ENCODE measurements around the gene KCNMA1.

The KCNMA1 gene

DNA sequence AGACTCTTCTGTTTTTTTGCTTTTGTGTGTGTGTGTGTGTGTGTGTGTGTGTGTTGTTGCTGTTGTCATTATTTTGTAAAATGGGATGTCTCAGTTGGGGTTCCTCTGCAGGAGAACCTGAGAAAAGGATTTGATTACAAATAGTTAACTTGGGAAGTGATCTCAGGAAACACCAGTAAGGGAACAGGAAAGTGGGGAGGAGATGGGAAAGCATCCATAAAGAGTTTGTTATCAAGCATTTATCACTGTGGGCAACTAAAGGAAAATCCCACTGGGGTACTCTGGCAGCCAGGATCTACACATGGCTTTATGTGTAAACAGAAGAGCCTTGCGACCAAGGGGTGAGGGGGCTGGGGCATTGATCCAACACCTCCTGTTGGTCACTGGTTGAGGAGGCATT is 485.4 kb downstream of the KCNMA1 start:
- DNase-seq (ENCODE audit: low spot score) = no peak

DNA sequence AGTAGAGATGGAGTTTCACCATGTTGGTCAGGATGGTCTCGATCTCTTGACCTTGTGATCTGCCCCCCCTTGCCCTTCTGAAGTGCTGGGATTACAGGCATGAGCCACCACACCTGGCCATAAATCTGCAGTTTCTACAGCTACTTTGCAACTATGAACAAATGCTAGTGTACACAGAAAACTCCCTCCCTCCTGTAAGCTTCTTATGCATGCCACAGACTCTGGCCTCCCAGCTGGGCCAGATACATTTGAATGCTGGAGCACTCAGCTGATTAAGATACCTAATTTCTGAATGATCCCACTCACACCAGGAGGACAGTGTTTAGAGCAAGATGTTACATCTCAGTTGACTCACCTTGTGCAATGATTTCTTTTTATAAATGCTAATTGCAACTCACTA is 486.2 kb downstream of the KCNMA1 start:
- no peak for DNase-seq (ENCODE audit: low spot score)

DNA sequence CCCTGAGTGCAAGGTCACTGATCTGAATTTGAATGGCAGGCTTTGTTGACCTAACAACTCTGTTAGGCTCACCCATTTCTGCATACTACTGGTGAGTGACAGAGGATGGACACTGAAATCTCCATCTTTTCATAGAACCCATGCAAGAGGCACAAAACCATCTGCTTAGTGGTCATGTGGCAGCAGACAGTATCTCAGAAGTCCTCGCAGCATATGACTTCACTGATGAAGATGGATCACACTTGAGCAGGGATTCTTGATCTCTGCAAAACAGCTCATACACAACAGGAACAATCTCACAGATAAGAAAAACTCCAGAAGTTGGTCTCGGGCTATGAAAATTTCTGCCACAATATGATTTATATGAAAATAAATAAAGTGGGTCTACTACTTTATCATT is 487.9 kb downstream of the KCNMA1 start:
- DNase-seq (ENCODE audit: low spot score) = no peak

DNA sequence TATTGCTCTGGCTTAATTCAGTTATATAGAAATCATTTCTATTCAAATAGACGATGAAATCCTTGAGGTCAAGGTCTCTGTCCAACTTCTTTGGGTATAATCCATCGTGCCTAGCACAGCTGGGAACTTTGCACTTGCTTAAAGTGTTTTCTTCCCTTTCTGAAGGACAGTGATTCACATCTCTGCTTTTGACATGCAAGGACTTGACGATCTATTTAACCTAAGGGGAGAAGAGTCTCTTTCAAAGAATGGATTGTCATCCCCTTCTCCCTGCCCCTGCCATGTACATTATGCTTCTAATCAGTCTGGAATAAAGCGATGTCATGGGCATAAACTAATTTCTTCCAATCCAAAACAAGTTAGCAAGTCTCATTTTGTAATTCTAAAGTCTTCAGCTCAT is 488.6 kb downstream of the KCNMA1 start:
- DNase-seq (ENCODE audit: low spot score) = no peak

DNA sequence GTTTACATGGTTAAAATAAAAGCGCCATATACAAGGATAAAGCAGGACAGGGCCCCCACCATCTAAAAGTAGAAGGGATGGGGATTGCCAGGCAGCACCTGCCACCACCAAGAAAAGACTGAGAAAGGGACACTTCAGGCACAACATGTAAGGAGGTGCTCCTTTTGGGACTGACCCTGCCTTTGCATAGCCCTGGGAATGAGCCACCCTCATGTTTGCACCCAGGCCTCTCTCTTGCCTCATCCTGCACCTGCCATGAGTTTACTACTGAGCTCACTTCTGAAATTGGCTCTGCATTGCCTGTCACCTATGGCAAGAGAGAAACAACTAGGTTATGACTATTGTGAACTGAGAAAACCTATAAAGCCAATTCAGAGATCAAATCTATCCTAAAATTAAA is 489.7 kb downstream of the KCNMA1 start:
- no peak for DNase-seq (ENCODE audit: low spot score)

DNA sequence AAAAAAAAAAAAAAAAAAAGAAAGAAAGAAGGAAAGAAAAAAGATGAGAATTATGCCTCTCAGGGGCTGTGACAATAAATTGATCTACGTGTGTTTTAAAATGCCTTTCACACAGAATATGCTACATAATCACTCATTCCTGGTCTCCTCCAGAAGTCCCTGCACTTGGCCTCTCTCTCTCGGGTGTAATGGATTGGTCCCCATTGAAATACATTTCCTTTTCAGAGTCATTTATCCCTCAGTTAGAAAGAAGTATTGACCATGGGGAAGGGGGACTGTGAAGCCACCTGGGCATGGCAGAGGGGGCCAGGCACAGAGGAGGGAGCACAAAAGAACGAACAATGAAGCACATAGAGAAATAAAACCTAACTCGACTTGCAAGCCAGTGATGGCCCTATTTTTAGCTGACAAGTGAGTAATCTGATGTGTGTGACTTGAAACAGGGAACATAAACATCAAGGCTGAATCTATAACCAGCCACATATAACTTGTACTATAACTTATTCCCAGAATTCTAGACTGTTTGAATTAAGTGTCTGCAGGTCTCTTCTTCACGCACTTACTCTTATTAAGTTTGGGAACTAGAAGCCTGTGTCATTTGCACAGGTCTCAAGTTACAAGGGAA is 490.8 kb downstream of the KCNMA1 start:
- no peak for DNase-seq (ENCODE audit: low spot score)

DNA sequence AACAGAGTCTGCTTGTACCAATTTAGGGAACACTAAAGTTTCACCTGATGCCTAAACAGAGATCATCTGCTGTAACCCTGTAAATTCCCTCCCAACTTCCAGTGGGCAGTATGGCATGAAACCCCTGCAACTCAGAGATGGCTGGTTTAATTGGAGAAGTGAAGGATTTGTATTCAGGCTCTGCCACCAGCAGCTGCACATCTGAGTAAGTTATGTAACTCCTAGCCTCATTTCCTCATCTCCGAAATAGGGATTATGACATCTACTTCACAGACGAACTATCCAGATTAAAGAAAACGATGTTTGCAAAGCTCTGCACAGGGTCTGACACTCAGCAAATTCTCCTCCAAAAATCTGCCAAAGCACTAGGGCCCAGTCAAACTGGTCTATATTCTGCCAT is 493.0 kb downstream of the KCNMA1 start:
- DNase-seq (ENCODE audit: low spot score) = no peak

DNA sequence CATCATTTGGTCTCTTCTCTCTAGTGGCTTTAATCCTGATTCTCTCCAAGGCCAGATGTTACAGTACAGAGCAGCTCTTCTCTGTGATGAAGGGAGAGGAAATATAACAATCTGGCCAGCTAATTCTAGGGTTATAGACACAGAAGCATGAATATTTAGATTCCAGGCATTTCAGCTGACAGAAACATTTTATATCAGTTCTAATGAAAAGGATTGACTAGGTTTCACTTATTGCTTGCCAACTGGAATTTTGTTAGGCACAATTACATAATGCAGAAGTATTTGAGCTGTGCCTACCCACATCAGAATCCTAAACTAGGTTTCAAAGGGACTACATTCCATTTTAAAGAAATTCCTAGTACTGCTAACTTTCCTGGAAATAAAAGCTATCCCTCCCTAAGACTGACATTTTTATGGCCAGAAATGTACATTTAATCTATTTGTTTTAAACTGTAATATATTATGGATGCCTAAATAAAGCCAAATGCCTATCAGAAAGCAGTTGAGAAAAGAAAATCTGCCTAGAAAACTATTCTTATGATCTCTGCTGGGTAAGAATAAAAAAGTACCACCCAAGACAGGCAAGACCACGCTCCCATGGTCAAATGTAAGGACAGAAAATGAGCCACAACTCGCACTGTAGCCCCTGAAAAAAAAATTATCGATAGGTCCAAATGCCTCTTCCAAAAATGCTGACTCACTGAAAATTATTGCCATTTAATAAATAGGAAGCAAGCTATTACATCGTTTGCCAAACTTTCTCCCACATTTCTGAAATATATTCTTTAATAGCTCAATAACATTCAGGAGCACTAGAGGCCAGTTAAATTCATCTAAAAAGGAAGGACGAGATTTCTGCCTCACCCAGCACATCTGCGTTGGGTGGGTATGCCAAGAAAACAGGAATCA is 498.1 kb downstream of the KCNMA1 start:
- DNase-seq (ENCODE audit: low spot score) = no peak

DNA sequence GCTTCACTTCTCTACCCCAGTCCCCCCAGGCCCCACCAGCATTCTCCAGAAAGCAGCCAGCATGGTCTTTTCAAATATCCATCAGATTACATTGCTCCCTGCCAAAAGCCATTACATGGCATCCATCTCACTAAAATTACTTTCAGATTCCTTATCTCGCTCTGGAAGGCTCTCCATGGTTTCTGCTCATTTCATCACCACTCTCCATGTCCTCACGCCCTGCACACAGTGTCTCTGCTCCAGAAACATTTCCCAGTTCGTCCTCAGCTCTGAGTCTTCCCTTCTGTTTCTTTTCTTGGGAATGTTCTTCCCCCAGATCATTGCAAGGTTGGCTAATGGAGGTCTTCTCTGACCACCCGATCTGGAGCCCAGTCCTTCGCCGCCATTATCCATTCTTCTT is 499.1 kb downstream of the KCNMA1 start:
- DNase-seq (ENCODE audit: low spot score) = no peak

DNA sequence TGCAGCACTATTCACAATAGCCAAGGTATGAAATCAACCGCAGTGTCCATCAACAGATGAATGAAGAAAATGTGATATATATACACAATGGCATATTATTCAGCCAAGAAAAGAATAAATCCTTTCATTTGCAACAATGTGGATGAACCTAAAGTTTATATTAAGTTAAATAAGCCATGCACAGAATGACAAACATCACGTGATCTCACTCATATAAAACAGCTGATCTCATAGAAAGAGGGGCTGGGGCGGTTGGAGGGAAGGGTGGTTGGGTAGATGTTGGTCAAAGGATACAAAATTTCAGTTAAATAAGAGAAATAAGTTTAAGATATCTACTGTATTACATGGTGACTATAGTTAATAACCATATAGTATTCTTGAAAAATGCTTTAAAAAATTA is 502.1 kb downstream of the KCNMA1 start:
- no peak for DNase-seq (ENCODE audit: low spot score)

DNA sequence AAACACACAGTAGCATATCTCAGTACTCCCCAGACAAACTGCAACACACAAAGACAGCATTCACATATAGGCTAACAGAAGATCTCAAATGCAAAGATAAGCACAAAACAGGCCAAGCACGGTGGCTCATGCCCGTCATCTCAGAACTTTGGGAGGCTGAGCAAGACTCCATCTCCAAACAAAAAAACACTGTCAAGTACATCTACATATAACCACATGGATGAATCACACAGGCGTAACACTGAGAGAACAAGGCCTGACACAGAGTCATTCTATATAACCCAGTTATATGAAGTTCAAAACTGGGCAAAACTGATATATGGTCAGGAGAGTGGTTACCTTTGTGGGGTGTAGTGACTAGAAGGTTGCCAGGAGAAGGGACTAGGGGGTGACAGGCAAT is 506.4 kb downstream of the KCNMA1 start:
- DNase-seq (ENCODE audit: low spot score) = no peak

DNA sequence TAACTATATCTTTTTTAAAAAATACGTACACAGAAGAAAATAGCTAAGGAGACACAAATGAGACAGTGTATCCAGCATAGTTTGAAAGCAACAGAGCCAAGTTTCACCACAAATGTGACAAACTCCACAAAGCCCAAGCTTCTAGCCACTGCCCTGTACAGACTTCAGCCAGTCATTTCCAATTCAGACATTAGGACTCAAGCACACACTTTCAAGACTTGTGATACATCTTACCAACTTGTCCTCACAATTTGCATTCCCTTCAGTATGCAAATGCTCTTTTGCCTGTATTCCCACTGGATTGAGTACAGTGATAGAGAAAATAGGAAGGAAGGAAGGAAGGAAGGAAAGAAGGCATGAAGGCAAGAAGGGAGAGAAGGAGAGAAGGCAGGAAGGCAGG is 510.4 kb downstream of the KCNMA1 start:
- DNase-seq (ENCODE audit: low spot score) = no peak

DNA sequence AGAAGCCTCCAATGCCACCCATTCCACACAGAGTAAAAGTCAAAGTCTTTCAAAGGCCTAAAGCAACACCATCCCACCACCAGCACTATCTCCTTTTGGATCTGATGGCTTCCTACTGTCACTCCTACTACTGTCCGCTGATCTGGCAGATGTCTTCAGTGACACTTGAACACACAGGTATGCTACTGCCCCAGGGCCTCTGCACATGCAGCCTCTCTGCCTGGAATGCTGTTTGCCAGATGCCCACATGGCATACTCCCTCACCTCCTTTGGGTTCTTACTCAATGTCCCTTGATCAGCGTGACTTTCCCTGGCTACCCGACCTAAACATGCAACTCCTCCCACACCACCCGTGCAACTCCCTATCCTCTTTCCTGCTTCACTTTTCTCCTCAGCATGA is 512.4 kb downstream of the KCNMA1 start:
- no peak for DNase-seq (ENCODE audit: low spot score)

DNA sequence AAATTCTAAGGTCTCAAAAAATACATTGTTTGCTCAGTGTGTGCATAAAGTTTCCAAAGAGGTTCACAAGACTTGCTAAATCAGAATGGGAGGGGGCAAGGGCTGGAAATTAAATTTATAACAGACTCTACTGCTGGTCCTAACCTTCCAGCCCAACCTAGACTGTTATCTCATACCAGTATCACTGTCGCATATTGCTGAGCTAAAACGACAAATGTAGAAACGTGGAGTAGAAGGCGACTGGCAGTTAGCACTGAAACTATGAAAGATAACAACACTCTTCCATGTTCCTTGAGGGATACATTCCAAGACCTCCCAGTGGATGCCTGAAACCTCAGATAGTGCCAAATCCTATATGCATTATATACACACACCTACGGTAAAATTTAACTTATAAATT is 514.3 kb downstream of the KCNMA1 start:
- no peak for DNase-seq (ENCODE audit: low spot score)

DNA sequence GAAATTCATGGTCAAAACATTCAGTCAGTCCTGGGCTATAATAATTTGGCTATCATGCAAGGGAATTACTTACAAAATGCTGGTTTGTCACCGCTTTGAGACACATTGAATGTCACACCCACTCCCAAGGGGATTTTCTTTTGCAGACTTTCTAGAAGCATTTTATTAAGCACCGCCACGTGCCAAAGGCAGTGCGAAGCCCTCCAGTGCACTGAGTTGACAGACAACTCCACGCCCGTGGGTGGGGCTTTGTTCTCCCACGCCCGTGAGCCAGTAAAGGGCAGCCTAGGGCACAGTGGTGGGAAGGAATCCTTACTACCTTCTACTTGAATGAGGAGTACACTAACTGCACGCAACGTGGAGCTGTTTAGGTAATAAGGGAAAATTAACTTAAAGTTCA is 515.8 kb downstream of the KCNMA1 start:
- no peak for DNase-seq (ENCODE audit: low spot score)

DNA sequence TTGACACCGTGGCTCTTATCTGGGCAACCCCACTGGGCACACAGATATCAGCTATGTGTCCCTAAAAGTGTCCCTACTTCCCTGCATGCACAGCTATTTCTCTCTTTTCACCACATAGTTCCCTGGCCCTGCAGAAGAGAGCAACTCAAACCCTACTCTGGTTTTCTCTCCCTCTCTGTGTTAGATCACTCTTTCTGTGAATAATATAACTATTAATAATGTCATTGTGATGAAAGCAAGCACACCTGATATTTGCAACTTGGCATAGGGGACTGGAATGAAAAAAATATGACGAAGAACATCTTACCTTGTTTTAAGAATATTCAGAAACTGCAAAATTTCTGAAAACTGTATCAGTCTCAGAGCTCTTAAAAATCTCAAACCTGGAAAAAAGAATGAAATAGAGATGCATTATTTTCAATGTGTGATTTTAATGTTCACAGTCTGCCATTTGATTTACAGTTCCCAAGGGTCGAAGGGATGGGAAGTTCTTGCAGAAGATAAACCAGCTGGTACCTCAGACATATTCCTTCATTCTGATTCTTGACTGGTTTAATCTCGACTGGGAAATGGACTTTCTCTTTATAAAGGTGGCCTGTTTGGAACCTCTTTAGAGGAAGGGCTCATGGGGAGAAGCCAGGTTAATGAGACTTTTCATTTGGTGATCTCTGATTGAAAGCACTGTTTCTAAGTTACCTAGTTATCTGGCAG is 516.8 kb downstream of the KCNMA1 start:
- DNase-seq (ENCODE audit: low spot score) = no peak

DNA sequence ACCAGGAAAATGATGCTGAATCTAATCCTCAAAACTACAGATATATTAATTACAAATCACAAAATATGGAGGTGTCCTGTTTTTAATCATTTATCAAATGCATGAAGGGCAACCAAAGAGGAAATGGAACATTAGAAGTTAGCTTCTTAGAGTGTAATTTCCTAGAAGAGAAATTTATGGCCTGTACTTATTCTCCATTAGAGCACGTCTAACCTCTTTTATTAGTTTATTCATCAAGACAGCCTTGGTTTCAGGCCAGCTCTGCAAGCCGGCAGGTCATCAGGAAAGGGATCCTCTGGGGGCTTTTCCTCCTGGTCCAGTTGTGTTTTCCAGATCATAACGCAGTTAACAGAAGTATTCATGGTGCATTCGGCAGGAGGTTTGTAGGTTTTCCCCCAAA is 517.6 kb downstream of the KCNMA1 start:
- DNase-seq (ENCODE audit: low spot score) = no peak

DNA sequence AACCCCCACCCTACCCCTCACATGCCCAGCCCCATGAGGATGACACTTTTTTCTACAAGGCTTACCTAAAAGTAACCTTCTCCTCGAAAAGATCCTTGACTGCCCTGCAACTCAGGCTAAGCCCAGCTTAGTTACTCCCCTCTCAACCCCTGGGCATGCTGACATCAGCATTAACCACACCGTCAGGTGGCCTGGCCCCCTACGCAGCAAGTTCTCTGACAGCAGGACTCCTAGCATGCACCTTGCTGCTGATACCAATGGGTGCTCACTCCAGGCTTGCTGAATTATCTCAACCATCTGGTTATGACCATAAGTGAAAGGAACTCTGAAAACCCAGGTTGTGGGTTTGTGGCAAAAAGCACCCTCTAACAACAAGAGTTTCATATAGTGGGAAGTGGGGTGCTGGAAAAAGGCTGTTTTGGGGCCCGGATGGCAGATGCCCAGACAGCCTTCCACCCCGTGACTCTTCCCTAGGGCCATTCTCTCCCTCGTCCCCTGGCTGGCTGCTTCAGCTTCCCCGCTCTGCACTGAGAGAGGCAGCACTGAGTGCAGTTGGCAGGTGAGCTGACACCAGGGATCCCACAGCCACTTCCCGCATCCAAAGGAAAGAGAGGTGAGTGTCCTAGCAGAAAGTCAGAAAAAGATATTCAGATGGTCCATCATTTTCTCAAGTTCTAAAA is 518.9 kb downstream of the KCNMA1 start:
- DNase-seq (ENCODE audit: low spot score) = no peak

DNA sequence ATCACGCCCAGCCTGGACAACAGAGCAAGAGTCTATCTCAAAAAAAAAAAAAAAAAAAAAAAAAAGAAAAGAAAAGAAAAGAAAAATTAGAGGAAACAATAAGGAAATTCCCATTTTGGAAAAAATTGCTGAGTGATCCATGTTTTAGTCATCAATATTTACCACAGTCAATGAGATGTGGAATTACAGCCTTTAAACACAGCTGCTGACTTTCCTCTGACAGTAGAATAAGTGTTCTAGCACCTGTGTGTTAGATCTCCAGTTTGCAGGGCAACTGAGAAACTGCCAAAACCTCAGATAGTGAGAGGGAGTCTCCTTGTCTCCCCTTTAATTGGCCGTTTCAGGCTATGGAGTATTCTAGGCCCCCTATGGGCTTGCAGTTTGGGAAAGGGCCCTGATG is 520.1 kb downstream of the KCNMA1 start:
- no peak for DNase-seq (ENCODE audit: low spot score)

DNA sequence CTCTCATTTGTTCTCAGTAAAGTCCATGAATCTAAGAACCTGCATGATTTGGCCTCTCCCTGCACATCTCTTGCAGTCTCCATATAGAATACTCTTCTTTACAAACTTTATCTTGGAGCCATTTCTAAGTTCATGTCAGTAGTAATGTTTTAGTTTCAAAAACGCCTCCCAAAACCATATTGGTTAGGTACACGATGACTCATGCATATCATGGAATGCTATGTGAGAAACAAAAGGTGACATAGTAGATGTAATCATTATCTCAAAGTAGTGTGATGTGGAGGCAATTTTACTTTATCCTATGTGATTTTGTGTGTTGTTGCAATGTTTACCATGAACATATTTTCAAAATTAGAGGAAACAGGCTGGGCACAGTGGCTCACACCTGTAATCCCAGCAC is 520.7 kb downstream of the KCNMA1 start:
- no peak for DNase-seq (ENCODE audit: low spot score)

DNA sequence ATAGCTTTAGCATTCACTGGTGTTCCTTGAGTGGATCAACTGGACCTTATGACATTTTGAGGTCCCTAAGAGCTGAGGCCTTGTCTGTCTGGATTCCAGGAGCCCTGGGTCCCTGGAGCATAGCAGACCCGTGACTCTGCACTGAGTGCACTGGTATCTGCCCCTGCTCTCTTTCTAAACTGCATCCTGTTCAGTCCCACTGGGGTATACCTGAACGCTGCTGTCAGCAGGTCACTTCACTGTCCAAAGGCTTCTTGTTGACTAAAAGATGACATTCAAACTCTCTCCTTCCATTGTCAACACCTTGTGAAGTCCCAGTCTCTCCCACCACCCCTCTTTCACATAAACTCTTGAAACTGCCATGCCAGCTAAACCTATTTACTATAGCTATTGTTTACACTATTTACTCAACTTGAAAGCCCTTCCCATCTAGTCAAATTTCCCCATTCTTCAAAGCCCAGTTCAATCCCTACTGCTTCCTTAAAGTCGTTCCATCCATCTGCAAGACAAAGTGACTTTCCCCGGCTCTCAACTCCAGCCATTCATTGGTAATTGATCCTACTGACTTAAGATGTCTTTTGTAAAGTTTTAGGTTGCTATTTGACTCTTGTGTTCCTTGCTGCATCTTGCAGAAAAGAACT is 523.3 kb downstream of the KCNMA1 start:
- DNase-seq (ENCODE audit: low spot score) = no peak

Data from pons (tissue), 1 donor.